ENCODE measurements around the gene TNFRSF9.
"Not testable (repeated sequence)": the region's sequence is repeated elsewhere in the genome, so short reads cannot be mapped to it uniquely, and the experiment has no call there.

TNFRSF9 gene

GRCh38 chr1:7940745-7941436 is at the start of gene TNFRSF9:
Gene TNFRSF9 (minus strand): TSS chr1:7940839. CDS start chr1:7939994, 845 bp downstream.
- DNase-seq (ENCODE audit: low read depth): peak; percentile 48

GRCh38 chr1:7989762-7990428 is 49.3 kb upstream of the TNFRSF9 start:
- DNase-seq (ENCODE audit: low read depth): no peak

DNA sequence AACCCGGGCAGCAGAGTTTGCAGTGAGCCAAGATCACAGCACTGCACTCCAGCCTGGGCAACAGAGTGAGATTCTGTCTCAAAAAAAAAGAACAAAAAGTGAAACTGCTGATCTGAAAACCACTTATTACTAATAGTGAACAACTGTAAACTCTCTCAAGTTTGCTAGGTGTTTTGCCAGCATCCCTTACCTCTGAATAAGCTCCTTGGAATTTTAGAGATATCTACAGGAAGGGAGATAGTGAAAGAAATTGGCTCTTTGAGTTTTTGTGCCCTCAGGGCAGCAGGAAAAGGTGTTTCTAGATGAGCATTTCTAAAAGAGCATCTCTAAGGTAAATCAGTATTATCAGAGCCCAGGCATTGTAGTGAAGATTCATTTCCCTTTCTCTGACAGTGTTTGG is 47.9 kb upstream of the TNFRSF9 start:
- DNase-seq (ENCODE audit: low read depth): no peak

DNA sequence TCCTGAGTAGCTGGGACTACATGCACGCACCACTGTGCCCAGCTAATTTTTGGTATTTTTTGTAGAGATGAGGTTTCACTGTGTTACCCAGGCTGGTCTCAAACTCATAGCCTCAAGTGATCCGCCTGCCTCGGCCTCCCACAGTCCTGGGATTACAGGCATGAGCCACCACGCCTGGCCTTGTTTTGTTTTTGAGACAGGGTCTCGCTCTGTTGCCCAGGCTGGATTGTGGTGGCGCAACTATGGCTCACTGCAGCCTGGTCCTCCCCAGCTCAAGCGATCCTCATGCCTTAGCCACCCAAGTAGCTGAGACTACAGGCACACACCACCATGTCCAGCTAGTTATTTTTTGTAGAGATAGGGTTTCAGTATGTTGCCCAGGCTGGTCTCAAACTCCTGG is 46.9 kb upstream of the TNFRSF9 start:
- no peak for DNase-seq (ENCODE audit: low read depth)

DNA sequence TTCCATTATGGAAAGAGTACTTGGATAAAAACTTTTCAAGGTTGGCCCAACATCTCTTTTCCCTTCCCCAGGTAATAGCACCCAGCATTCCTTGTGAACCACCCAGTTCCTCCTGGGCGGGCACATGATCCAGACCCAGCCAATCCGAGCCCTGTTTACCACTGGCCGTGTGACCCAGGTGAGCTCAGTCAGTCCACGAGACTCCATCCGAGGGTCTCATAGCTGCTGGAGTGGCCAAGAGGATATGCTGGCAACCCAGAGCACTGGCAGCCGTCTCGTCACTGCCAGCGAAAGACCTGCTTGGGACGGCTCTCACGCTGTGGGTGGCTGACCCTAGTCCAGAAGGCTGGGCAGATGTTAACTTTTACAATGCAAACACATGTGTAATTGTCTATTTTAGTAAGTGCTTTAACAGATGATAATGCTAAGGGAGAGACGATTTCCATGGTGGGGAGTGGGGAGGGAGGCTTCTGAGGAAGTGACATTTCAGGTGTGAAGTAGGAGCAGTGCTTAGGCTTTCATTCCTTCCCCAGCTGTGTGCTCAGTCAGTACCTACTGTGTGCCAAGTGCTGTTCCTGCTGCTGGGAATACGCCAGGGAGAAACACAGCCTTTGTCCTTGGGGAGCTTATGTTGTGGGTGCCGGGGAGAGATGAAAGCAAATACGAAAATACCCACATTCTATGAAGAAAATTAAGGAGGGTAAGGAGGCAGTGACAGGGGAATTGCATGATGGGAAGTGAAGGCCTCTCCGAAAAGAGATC is 45.4 kb upstream of the TNFRSF9 start:
- no peak for DNase-seq (ENCODE audit: low read depth)

GRCh38 chr1:7984811-7985210 is 44.2 kb upstream of the TNFRSF9 start:
- DNase-seq (ENCODE audit: low read depth): no peak

GRCh38 chr1:7983086-7983778 is 42.6 kb upstream of the TNFRSF9 start:
- DNase-seq (ENCODE audit: low read depth): no peak

DNA sequence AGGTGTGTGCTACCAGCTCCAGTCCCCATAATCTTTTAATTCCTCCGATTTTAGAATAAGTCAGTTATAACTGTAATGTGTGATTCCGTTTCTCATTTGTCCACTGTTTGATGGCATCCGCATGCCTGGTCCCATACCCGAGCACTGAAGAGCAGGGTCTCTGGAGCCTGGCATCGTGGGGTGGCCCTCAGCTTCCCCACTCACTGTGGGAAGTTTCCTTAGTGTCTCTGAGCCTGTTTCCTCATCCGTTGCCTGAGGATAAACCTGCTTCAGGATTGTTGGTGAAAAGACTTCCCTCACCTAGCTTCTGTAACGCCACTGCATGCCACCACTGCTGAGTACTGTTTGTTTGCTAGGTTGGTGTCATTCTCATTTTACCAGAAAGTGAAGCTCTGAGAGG is 40.3 kb upstream of the TNFRSF9 start:
- DNase-seq (ENCODE audit: low read depth): no peak

GRCh38 chr1:7975212-7975865 is 34.7 kb upstream of the TNFRSF9 start:
- DNase-seq (ENCODE audit: low read depth): no peak

GRCh38 chr1:7973086-7973485 is 32.4 kb upstream of the TNFRSF9 start:
- no peak for DNase-seq (ENCODE audit: low read depth)

- DNase-seq (ENCODE audit: low read depth): no peak
Measured at GRCh38 chr1:7972285-7972684, 31.6 kb upstream of the TNFRSF9 start.

DNA sequence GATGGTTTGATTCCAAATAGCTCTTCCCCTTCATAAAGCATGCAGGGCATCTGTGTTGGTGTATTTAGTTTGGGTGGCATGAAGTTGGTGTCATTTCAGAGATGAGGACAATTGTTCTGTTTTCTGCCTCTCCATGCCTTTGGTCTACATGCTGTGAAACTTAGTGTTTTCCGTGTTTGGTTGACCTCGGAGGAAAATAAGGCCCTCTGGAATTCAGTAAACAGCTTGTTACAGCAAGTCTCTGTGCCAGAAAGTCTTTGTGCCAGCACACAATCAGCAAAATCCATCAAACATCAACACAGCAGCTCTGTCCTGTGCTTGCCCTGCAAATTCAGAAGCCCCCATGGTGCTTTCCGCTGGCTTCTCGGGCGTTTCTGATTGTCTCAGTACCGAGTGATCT is 30.4 kb upstream of the TNFRSF9 start:
- no peak for DNase-seq (ENCODE audit: low read depth)

DNA sequence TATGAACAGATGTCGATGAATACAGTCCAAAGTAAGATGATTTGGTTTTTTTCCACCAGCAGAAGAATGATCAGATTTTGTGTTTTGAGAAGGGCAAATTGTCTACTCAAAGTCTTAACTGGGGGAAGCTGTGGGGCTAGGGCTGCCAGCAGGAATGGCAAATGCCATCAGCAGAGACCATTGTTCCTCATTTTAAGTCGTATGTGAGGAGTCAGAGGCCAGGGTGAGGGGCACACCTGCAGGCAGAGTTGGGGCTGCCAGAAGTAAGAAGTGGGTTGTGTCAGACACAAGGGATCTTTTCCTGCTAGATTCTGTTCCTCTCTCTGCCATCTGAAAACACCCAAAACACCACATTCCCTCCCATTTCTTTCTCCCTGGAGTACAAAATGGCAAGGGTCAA is 29.6 kb upstream of the TNFRSF9 start:
- no peak for DNase-seq (ENCODE audit: low read depth)

GRCh38 chr1:7967651-7968050 is 27.0 kb upstream of the TNFRSF9 start:
- DNase-seq (ENCODE audit: low read depth): no peak

DNA sequence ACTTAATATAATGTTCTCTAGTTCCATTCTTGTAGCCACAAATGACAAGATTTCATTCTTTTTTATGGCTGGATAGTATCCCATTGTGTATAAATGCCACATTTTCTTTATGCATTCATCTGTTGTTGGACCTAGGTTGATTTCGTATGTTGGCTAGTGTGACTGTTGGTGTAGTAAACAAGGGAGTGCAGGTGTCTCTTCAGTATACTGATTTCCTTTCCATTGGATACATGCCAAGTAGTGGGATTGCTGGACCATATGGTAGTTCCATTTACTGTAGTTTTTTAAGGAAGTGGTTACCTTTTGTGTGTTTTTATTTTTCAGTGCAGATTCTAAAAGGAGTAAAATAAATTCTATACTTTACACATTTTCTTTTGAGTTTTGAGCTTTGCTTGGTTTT is 26.6 kb upstream of the TNFRSF9 start:
- DNase-seq (ENCODE audit: low read depth): no peak

DNA sequence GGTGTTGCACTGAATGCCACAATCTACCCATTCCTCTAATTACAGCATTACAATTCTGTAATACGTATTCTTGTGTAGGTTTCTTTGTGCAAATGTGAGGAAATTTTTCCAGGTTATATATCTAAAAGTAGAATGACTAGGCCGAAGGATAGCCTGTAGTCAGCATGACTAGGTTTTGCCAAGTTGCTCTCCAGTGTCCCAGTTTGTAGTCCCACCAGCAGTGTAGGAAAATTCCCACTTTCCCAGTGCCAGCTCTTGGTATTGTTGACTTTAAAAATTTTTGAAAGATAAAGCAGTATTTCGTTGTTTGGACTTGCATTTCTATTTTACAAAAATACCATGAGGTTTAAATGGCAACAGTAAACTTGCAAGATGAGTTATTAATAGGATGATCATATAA is 23.8 kb upstream of the TNFRSF9 start:
- no peak for DNase-seq (ENCODE audit: low read depth)

DNA sequence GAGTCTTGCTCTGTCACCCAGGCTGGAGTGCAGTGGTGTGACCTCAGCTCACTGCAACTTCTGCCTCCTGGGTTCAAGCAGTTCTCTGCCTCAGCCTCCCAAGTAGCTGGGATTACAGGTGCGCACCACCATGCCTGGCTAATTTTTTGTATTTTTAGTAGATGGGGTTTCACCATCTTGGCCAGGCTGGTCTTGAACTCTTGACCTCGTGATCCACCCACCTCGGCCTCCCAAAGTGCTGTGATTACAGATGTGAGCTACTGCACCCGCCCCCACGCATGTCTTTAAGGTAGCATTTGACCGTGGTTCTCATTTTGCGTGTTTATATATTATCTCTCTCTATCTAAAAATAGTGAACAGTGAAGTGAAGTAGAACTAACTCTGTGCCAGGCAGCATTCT is 23.2 kb upstream of the TNFRSF9 start:
- not testable (repeated sequence) for DNase-seq (ENCODE audit: low read depth)

DNA sequence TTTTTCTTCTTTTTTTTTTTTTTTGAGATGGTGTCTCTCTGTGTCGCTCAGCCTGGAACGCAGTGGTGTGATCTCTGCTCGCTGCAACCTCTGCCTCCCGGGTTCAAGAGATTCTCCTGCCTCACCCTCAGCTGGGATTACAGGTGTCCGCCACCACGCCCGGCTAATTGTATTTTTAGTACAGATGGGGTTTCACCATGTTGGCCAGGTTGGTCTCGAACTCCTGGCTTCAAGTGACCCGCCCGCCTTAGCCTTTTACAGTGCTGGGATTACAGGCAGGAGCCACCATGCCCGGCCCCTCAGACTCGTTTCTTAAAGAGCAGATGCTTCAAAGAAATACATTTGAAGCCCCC is 22.7 kb upstream of the TNFRSF9 start:
- DNase-seq (ENCODE audit: low read depth): not testable (repeated sequence)

GRCh38 chr1:7962636-7963377 is 22.2 kb upstream of the TNFRSF9 start:
- DNase-seq (ENCODE audit: low read depth): no peak

- no peak for DNase-seq (ENCODE audit: low read depth)
Measured at GRCh38 chr1:7962014-7962335, 21.3 kb upstream of the TNFRSF9 start.

GRCh38 chr1:7961216-7962013 is 20.8 kb upstream of the TNFRSF9 start, which contains the start of gene PARK7:
Gene PARK7 (plus strand): TSS chr1:7961711. CDS start chr1:7962786, 1,075 bp downstream.
- DNase-seq (ENCODE audit: low read depth): peak; percentile 99

Measured in stimulated activated CD8-positive, alpha-beta memory T cell treated with anti-CD3 and anti-CD28 coated beads, Interleukin-15, amount 100 ng/mL, for 1 hour (primary cell).